ENCODE results near the gene MECP2. TPM values are rescaled to one million over a fixed set of nuclear protein-coding genes. Genes with fewer than 3 reads are reported as not detected.

The MECP2 gene
- total RNA-seq, 2 donors from 2014 or later: 65.5 to 103 TPM

DNA sequence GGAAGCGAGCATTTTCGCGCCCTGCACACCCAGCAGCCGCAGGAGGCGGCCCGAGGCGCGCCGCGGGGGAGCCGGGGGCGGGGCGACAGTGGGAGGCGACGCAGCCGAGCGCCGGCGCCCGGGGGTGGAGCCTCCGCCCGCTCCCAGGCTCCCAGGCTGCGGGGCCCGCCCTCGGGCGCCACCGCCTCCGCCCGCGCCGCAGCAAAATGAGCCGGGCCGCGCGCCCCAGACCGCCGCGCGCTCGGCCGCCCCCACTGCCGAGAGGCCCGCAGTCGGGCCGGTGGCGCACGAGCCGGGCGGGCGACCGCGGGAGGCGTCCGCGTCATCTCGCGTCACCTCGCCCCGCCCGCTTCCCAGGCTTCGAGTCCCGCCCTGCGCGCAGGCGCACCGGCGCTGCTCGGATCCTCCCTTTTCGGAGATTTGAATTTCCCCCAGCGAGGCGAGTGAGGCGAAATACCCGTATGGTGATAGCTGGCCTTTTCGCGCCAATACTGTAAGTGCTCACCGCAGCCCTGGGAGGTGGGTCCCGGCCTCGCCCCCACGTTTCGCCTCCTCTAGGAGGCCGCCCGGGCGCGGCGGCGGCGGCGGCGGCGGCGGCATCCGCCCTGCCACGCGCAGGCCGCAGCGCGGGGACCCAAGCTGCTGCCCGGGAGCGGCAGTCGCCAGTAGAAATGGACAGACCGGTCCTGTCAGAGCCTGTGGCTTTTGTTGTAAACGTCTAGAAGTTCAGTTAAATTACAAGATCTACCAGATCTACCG lies 125.0 kb downstream of the MECP2 start, which contains the start of gene TMEM187:
Gene TMEM187 (plus strand): TSS at position 387 of the 759 bp plus-strand sequence. CDS start 9,309 bp downstream, outside the sequence.
- Mint-ChIP-seq H3K36me3 (peaks cover 7% of the 10 kb centered on the region), H3K4me1 (ENCODE audit: low read depth in 2 of 2) (peaks cover 17 to 27% of the 10 kb centered on the region in 2 donors), H3K9me3 (no peaks in the 10 kb centered on the region), H3K4me3 (peak within 1 kb of the TSS; percentile 97), H3K27ac (peak within 1 kb of the TSS; percentile 99 to 100), H3K27me3 (no peaks in the 10 kb centered on the region)
- peak; percentile 75 to 82 for ATAC-seq
- DNase-seq (ENCODE audit: low spot score): peak; percentile 93

Other genes starting within 250 kb of the MECP2 start
- 1 to 10 TPM in 1 of 2 donors, under 1 TPM in 1; 0.74 to 1.2 TPM for gene L1CAM, start 211.5 kb downstream of the MECP2 start, total RNA-seq
- gene AVPR2, start 193.0 kb downstream of the MECP2 start, total RNA-seq: not detected
- 100 to 1,000 TPM; 155 to 276 TPM for gene ARHGAP4, start 171.5 kb downstream of the MECP2 start, total RNA-seq
- 100 to 1,000 TPM; 115 to 175 TPM for gene NAA10, start 162.7 kb downstream of the MECP2 start, total RNA-seq
- gene RENBP, start 153.1 kb downstream of the MECP2 start, total RNA-seq: 1 to 10 TPM; 4.8 to 5.4 TPM
- gene HCFC1, start 125.9 kb downstream of the MECP2 start, total RNA-seq: 100 to 1,000 TPM; 105 to 131 TPM
- 1 to 10 TPM; 2.4 to 6.9 TPM for gene TMEM187, start 125.0 kb downstream of the MECP2 start, total RNA-seq
- 100 to 1,000 TPM; 136 to 258 TPM for gene IRAK1, start 77.8 kb downstream of the MECP2 start, total RNA-seq
- gene OPN1LW, start 46.5 kb upstream of the MECP2 start, total RNA-seq: not detected
- not detected for gene OPN1MW, start 84.9 kb upstream of the MECP2 start, total RNA-seq
- gene OPN1MW2, start 122.0 kb upstream of the MECP2 start, total RNA-seq: not detected
- not detected for gene OPN1MW3, start 159.9 kb upstream of the MECP2 start, total RNA-seq
- gene TEX28, start 197.4 kb upstream of the MECP2 start, total RNA-seq: not detected
- 1 to 10 TPM; 3.0 to 4.1 TPM for gene TKTL1, start 198.1 kb upstream of the MECP2 start, total RNA-seq